ENCODE measurements around the gene ACTA1.

ACTA1 gene

DNA sequence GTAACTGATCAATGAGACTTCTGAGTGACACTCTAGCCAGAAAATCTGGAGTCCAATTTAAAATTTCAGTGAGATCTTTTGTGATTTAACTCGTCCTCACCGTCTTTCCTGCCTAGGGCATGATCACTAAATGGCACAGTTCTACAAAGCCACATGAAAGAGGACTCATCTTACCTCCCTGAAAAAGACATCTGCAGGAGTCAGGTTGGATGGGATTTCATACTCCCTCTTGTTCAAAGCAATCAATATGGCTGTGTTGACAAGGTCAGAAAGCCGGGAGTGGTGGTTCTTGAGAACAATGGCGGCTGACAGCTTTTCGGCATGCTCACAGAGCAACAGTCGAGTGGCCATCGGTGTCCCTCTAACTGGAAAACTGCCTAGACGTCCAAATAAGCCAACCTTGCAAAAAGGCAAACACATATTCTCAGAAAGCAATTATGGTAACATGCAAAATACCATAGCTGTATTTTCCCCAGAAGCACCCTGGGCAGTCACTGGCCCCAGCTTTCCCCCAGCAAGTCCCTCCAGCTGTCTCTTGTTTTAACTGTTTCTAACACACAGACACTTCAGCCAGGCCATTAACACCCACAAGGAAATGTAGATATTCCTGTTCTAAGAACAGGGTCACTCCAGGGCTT, 36.6 kb upstream of the ACTA1 start:
- Histone ChIP-seq H3K27me3 (ENCODE audit: control insufficient read depth in 1 of 2, insufficient read depth in 1 of 2, low read length in 2 of 2) (no peaks in the 10 kb centered on the region), H2AK5ac (ENCODE audit: low read length, severe bottlenecking) (no peak overlapping the region), H3K4ac (ENCODE audit: low read depth in 1 of 2, low read length in 2 of 2) (no peak overlapping the region), H4K91ac (ENCODE audit: low read length) (no peak overlapping the region), H3K4me1 (ENCODE audit: control insufficient read depth, insufficient read depth, low read depth, low read length) (no peaks in the 10 kb centered on the region), H2BK5ac (ENCODE audit: low read depth, low read length, poor library complexity, severe bottlenecking) (no peak overlapping the region), H3K9me3 (ENCODE audit: control insufficient read depth, low read length) (no peaks in the 10 kb centered on the region), H2AFZ (ENCODE audit: low read depth, low read length) (no peak overlapping the region), H3K36me3 (ENCODE audit: control insufficient read depth in 1 of 2, insufficient read depth in 2 of 2, low read depth in 1 of 2, low read length in 2 of 2) (peaks cover 45 to 93% of the 10 kb centered on the region in 2 experiments), H3K4me2 (ENCODE audit: low read length, poor library complexity, severe bottlenecking) (no peak overlapping the region), H3K23ac (ENCODE audit: low read length in 2 of 2) (no peak overlapping the region), H3K27ac (ENCODE audit: low read length, poor library complexity, severe bottlenecking) (no peak overlapping the region), H3K79me1 (replicated peaks; ENCODE audit: low read length, poor library complexity, severe bottlenecking) (peaks cover 24% of the 10 kb centered on the region), H3K9ac (ENCODE audit: low read length) (no peak overlapping the region), H2BK15ac (ENCODE audit: low read depth, poor library complexity, severe bottlenecking) (no peak overlapping the region), H3K4me3 (ENCODE audit: insufficient read depth in 1 of 2, low read depth in 1 of 2, low read length in 2 of 2) (no peak overlapping the region), H3K18ac (ENCODE audit: low read depth in 1 of 2, low read length in 2 of 2) (no peak overlapping the region), H2BK12ac (ENCODE audit: low read length in 2 of 2) (no peak overlapping the region), H2BK120ac (ENCODE audit: low read depth, low read length) (no peak overlapping the region), H3K14ac (ENCODE audit: low read length in 2 of 2) (no peak overlapping the region), H4K8ac (ENCODE audit: low read length) (no peak overlapping the region)
- 95% methylated on average over 8 of the region's 8 CpGs for whole genome bisulfite sequencing
- no peak for DNase-seq

DNA sequence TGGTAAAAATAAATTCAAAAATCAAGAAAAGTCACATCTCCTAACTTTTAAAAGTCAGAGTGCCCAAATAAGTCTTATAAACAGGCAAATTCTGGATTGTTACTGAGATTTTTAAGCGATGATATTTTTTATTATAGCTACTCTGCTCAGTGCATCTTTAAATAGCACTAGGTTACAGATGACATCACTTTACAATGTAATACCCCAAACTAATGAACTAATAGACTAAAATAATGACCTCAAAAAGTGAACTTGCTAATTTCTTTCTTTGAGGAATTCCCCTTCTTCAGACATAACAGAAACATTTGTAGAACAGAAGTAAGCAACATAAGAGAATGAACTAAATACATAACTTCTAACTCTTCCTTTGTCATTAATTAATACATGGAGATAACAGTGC, 33.0 kb upstream of the ACTA1 start:
- WGBS = no CpG with 5 or more reads among the region's 1 CpG
- no peak overlapping the region for H2AK5ac ChIP-seq (ENCODE audit: low read length, severe bottlenecking)
- H3K4me3 ChIP-seq (ENCODE audit: insufficient read depth in 1 of 2, low read depth in 1 of 2, low read length in 2 of 2) = no peak overlapping the region
- H3K9ac ChIP-seq (ENCODE audit: low read length) = no peak overlapping the region
- no peaks in the 10 kb centered on the region for H3K4me1 ChIP-seq (ENCODE audit: control insufficient read depth, insufficient read depth, low read depth, low read length)
- H3K18ac ChIP-seq (ENCODE audit: low read depth in 1 of 2, low read length in 2 of 2) = no peak overlapping the region
- H2BK12ac ChIP-seq (ENCODE audit: low read length in 2 of 2) = no peak overlapping the region
- no peaks in the 10 kb centered on the region for H3K27me3 ChIP-seq (ENCODE audit: control insufficient read depth in 1 of 2, insufficient read depth in 1 of 2, low read length in 2 of 2)
- no peak overlapping the region for H3K27ac ChIP-seq (ENCODE audit: low read length, poor library complexity, severe bottlenecking)
- no peak overlapping the region for H3K23ac ChIP-seq (ENCODE audit: low read length in 2 of 2)
- H2AFZ ChIP-seq (ENCODE audit: low read depth, low read length) = no peak overlapping the region
- H2BK15ac ChIP-seq (ENCODE audit: low read depth, poor library complexity, severe bottlenecking) = no peak overlapping the region
- no peak overlapping the region for H4K8ac ChIP-seq (ENCODE audit: low read length)
- H3K9me3 ChIP-seq (ENCODE audit: control insufficient read depth, low read length) = no peaks in the 10 kb centered on the region
- no peak overlapping the region for H4K91ac ChIP-seq (ENCODE audit: low read length)
- no peak overlapping the region for H3K4me2 ChIP-seq (ENCODE audit: low read length, poor library complexity, severe bottlenecking)
- DNase-seq = no peak
- H2BK5ac ChIP-seq (ENCODE audit: low read depth, low read length, poor library complexity, severe bottlenecking) = no peak overlapping the region
- H3K4ac ChIP-seq (ENCODE audit: low read depth in 1 of 2, low read length in 2 of 2) = no peak overlapping the region
- peaks cover 18% of the 10 kb centered on the region for H3K79me1 ChIP-seq (replicated peaks; ENCODE audit: low read length, poor library complexity, severe bottlenecking)
- H3K36me3 ChIP-seq (ENCODE audit: control insufficient read depth in 1 of 2, insufficient read depth in 2 of 2, low read depth in 1 of 2, low read length in 2 of 2) = peaks cover 44 to 96% of the 10 kb centered on the region in 2 experiments
- no peak overlapping the region for H2BK120ac ChIP-seq (ENCODE audit: low read depth, low read length)
- H3K14ac ChIP-seq (ENCODE audit: low read length in 2 of 2) = no peak overlapping the region

DNA sequence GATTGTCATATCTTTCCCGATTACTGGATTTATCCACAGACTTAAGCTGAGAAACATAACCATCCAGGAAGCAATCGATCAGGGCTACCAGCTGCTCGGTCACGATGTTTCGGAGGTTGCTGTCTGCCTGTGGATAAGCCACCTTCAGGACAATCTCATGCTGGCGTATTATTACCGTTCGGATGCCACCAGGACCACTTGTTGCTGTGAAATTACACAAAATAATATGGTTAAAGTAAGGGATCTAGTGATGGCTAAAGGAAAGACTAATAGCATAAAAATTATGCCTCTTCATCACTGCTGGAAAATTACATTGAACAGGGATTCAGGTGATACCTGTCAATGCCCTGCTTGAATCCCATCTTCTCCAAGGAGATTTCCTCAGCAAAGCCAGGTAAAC, 30.8 kb upstream of the ACTA1 start:
- over 99% methylated on average over 8 of the region's 8 CpGs for WGBS
- no peak overlapping the region for H2BK5ac ChIP-seq (ENCODE audit: low read depth, low read length, poor library complexity, severe bottlenecking)
- no peak overlapping the region for H3K4me3 ChIP-seq (ENCODE audit: insufficient read depth in 1 of 2, low read depth in 1 of 2, low read length in 2 of 2)
- no peak overlapping the region for H2BK15ac ChIP-seq (ENCODE audit: low read depth, poor library complexity, severe bottlenecking)
- H3K18ac ChIP-seq (ENCODE audit: low read depth in 1 of 2, low read length in 2 of 2) = no peak overlapping the region
- no peak overlapping the region for H2BK120ac ChIP-seq (ENCODE audit: low read depth, low read length)
- no peak overlapping the region for H2BK12ac ChIP-seq (ENCODE audit: low read length in 2 of 2)
- no peak overlapping the region for H4K8ac ChIP-seq (ENCODE audit: low read length)
- H3K4me1 ChIP-seq (ENCODE audit: control insufficient read depth, insufficient read depth, low read depth, low read length) = no peaks in the 10 kb centered on the region
- no peak overlapping the region for H2AK5ac ChIP-seq (ENCODE audit: low read length, severe bottlenecking)
- H3K23ac ChIP-seq (ENCODE audit: low read length in 2 of 2) = no peak overlapping the region
- no peak overlapping the region for H3K14ac ChIP-seq (ENCODE audit: low read length in 2 of 2)
- no peak overlapping the region for H3K9ac ChIP-seq (ENCODE audit: low read length)
- H3K9me3 ChIP-seq (ENCODE audit: control insufficient read depth, low read length) = no peaks in the 10 kb centered on the region
- no peak for DNase-seq
- H3K4me2 ChIP-seq (ENCODE audit: low read length, poor library complexity, severe bottlenecking) = no peak overlapping the region
- peaks cover 12% of the 10 kb centered on the region for H3K79me1 ChIP-seq (replicated peaks; ENCODE audit: low read length, poor library complexity, severe bottlenecking)
- H2AFZ ChIP-seq (ENCODE audit: low read depth, low read length) = no peak overlapping the region
- H4K91ac ChIP-seq (ENCODE audit: low read length) = no peak overlapping the region
- peaks cover 39 to 97% of the 10 kb centered on the region in 2 experiments for H3K36me3 ChIP-seq (ENCODE audit: control insufficient read depth in 1 of 2, insufficient read depth in 2 of 2, low read depth in 1 of 2, low read length in 2 of 2)
- H3K27me3 ChIP-seq (ENCODE audit: control insufficient read depth in 1 of 2, insufficient read depth in 1 of 2, low read length in 2 of 2) = no peaks in the 10 kb centered on the region
- no peak overlapping the region for H3K27ac ChIP-seq (ENCODE audit: low read length, poor library complexity, severe bottlenecking)
- no peak overlapping the region for H3K4ac ChIP-seq (ENCODE audit: low read depth in 1 of 2, low read length in 2 of 2)

DNA sequence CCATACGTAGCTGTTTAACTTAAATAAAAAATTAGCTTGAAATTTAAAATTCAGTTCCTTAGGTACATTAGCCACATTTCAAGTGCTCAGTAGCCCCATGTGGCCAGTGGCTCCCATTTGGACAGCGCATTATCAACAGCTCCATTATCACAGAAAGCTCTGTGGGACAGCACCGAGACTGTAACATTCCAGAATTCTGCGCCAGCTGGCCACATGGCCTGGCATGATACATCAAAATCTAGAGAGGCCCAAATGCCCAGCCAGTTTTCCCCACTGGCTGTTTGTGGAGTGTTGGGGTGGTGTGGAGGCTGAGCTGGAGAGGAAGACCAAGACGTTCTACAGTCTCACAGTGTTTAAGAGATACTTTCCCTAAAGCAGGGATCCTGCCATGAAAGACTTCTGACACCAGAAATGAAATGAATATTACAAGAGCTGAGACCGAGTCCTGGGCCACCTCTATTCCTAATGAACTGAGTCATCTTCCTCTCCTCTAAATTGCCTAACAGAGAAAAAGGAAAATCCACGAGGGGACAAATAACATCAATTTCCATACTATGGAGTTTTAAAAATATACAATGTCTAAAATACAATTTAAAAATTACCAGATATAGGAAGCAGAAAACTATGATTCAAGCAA, 27.3 kb upstream of the ACTA1 start:
- Histone ChIP-seq H2BK120ac (ENCODE audit: low read depth, low read length) (no peak overlapping the region), H2BK12ac (ENCODE audit: low read length in 2 of 2) (no peak overlapping the region), H3K14ac (ENCODE audit: low read length in 2 of 2) (no peak overlapping the region), H3K4me1 (ENCODE audit: control insufficient read depth, insufficient read depth, low read depth, low read length) (no peaks in the 10 kb centered on the region), H2AK5ac (ENCODE audit: low read length, severe bottlenecking) (no peak overlapping the region), H4K8ac (ENCODE audit: low read length) (no peak overlapping the region), H3K9me3 (ENCODE audit: control insufficient read depth, low read length) (no peaks in the 10 kb centered on the region), H3K27me3 (ENCODE audit: control insufficient read depth in 1 of 2, insufficient read depth in 1 of 2, low read length in 2 of 2) (no peaks in the 10 kb centered on the region), H2BK15ac (ENCODE audit: low read depth, poor library complexity, severe bottlenecking) (no peak overlapping the region), H3K23ac (ENCODE audit: low read length in 2 of 2) (no peak overlapping the region), H3K4me2 (ENCODE audit: low read length, poor library complexity, severe bottlenecking) (no peak overlapping the region), H3K36me3 (ENCODE audit: control insufficient read depth in 1 of 2, insufficient read depth in 2 of 2, low read depth in 1 of 2, low read length in 2 of 2) (peaks cover 32 to 97% of the 10 kb centered on the region in 2 experiments), H3K18ac (ENCODE audit: low read depth in 1 of 2, low read length in 2 of 2) (no peak overlapping the region), H3K27ac (ENCODE audit: low read length, poor library complexity, severe bottlenecking) (no peak overlapping the region), H3K9ac (ENCODE audit: low read length) (no peak overlapping the region), H3K4me3 (ENCODE audit: insufficient read depth in 1 of 2, low read depth in 1 of 2, low read length in 2 of 2) (no peak overlapping the region), H2AFZ (ENCODE audit: low read depth, low read length) (no peak overlapping the region), H2BK5ac (ENCODE audit: low read depth, low read length, poor library complexity, severe bottlenecking) (no peak overlapping the region), H4K91ac (ENCODE audit: low read length) (no peak overlapping the region), H3K79me1 (replicated peaks; ENCODE audit: low read length, poor library complexity, severe bottlenecking) (peaks cover 8% of the 10 kb centered on the region), H3K4ac (ENCODE audit: low read depth in 1 of 2, low read length in 2 of 2) (no peak overlapping the region)
- DNase-seq = no peak
- WGBS = 97% methylated on average over 6 of the region's 7 CpGs

Measured in mesenchymal stem cell (in vitro differentiated cells and primary cell).